ENCODE results near the gene RAB1A. TPM values are rescaled to one million over a fixed set of nuclear protein-coding genes. Genes with fewer than 3 reads are reported as not detected.

RAB1A gene
- polyA plus RNA-seq, 1 donor (not counting 4 experiments of a cell fraction or from before 2014, with no cell fraction given) = 274 TPM

DNA sequence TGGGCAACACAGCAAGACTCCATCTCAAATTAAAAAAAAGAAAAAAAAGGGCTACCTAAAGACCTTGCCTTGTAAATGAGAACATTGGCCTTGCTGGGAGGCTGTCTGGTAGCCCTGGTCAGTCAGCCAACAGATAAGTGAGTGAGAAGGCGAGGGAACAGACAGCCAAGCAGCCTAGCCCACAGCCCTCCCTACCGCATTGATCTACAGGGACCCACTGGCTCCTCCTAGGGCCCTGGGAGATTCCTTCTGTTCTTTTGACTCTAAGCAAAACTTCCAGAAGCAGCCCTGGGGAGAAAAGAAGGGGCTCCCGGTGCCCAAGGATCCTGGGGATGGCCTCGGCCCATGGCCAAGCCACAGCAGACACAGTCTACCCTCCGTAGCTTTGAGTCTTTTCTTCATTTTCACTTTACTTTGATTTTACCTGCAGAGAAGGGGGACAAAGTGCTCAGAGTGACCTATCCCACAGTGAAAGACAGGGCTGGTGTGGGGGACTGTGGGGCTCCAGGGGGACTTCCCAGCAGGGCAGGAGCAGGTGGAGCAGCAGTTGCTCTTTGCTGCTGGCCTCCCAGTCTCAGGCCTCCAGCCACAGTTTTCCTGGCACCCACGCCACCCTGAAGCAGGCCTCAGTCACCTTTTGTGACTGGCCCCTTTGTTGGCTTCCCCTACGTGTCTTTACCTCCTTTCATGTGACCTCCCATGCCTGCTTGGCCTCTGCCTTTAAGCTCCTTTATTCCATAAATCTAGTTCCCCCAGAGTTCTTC, 68.6 kb downstream of the RAB1A start:
- dilution Hi-C loops (cut with MboI; ENCODE audit: extremely low pct_ligation_motif_present, low sequenced_read_pairs) = no loop called here
- Histone ChIP-seq H3K27me3 (ENCODE audit: control insufficient read depth, extremely low read depth, insufficient read depth, low read length) (no peaks in the 10 kb centered on the region), H3K36me3 (ENCODE audit: control insufficient read depth in 2 of 2, extremely low read depth in 1 of 2, insufficient read depth in 2 of 2, low read length in 2 of 2) (no peaks in the 10 kb centered on the region), H3K4me3 (ENCODE audit: control insufficient read depth in 2 of 3, extremely low read depth in 1 of 3, insufficient read depth in 2 of 3, low read depth in 1 of 3, low read length in 3 of 3) (no peak overlapping the region), H4K20me1 (ENCODE audit: control insufficient read depth, extremely low read depth, insufficient read depth, low read length) (peaks cover 5% of the 10 kb centered on the region), H3K9ac (ENCODE audit: control insufficient read depth, extremely low read depth, insufficient read depth, low read length) (no peak overlapping the region), H3K4me2 (ENCODE audit: control insufficient read depth, extremely low read depth, insufficient read depth, low read depth, low read length) (peak overlapping the region; percentile 25), H3K9me3 (ENCODE audit: control insufficient read depth, low read depth, low read length) (no peaks in the 10 kb centered on the region), H3K79me2 (ENCODE audit: control insufficient read depth, insufficient read depth, low read length) (no peaks in the 10 kb centered on the region), H3K4me1 (ENCODE audit: control insufficient read depth, extremely low read depth, insufficient read depth, low read length) (peaks cover 48% of the 10 kb centered on the region), H3K27ac (ENCODE audit: control insufficient read depth, insufficient read depth, low read length) (peak overlapping the region; percentile 10), H2AFZ (ENCODE audit: control insufficient read depth, low read length) (no peak overlapping the region), H3K9me1 (ENCODE audit: control insufficient read depth, extremely low read depth, insufficient read depth, low read length) (peaks cover 5% of the 10 kb centered on the region)
- FAIRE-seq (no peak), DNase-seq (ENCODE audit: low read depth, low spot score) (no peak)
- TF ChIP-seq EZH2 (IDR thresholded peaks at IDR 0.05; ENCODE audit: low read length) = no peak
- TF ChIP-seq, protein P1, sequence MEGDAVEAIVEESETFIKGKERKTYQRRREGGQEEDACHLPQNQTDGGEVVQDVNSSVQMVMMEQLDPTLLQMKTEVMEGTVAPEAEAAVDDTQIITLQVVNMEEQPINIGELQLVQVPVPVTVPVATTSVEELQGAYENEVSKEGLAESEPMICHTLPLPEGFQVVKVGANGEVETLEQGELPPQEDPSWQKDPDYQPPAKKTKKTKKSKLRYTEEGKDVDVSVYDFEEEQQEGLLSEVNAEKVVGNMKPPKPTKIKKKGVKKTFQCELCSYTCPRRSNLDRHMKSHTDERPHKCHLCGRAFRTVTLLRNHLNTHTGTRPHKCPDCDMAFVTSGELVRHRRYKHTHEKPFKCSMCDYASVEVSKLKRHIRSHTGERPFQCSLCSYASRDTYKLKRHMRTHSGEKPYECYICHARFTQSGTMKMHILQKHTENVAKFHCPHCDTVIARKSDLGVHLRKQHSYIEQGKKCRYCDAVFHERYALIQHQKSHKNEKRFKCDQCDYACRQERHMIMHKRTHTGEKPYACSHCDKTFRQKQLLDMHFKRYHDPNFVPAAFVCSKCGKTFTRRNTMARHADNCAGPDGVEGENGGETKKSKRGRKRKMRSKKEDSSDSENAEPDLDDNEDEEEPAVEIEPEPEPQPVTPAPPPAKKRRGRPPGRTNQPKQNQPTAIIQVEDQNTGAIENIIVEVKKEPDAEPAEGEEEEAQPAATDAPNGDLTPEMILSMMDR (optimal IDR thresholded peaks at IDR 0.05 in 1 of 3, IDR thresholded peaks at IDR 0.05 in 1 of 3, conservative IDR thresholded peaks at IDR 0.05 in 1 of 3; ENCODE audit: extremely low read depth in 1 of 3, insufficient read depth in 2 of 3, low read length in 3 of 3) = no peak

DNA sequence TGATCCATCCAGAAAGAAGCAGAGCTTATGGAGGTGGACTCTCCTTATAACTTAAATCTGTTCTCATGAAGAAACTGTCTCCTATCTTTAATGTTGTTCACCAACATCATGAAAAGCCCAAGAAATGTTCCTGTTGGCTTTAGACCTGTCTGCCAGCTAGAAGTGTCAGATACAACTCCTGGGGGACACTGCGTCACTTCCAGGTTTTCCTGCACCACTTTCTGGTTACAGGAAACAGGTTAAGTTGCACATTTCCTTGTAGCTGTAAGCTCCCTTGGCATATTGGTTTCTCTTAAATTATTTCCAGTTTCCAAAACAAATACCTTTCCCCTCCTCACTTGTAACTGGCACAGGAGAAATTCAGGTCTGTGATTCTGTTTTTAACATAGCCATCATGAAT, 70.8 kb downstream of the RAB1A start:
- no peaks in the 10 kb centered on the region for H3K27me3 ChIP-seq (ENCODE audit: control insufficient read depth, extremely low read depth, insufficient read depth, low read length)
- no peaks in the 10 kb centered on the region for H3K9me1 ChIP-seq (ENCODE audit: control insufficient read depth, extremely low read depth, insufficient read depth, low read length)
- no peak for FAIRE-seq
- DNase-seq (ENCODE audit: low read depth, low spot score) = no peak
- no peaks in the 10 kb centered on the region for H3K9me3 ChIP-seq (ENCODE audit: control insufficient read depth, low read depth, low read length)
- peaks cover 29% of the 10 kb centered on the region for H3K4me1 ChIP-seq (ENCODE audit: control insufficient read depth, extremely low read depth, insufficient read depth, low read length)
- dilution Hi-C loops (cut with MboI; ENCODE audit: extremely low pct_ligation_motif_present, low sequenced_read_pairs) = no loop called here
- no peak overlapping the region for H3K4me2 ChIP-seq (ENCODE audit: control insufficient read depth, extremely low read depth, insufficient read depth, low read depth, low read length)
- no peaks in the 10 kb centered on the region for H3K36me3 ChIP-seq (ENCODE audit: control insufficient read depth in 2 of 2, extremely low read depth in 1 of 2, insufficient read depth in 2 of 2, low read length in 2 of 2)
- TF ChIP-seq, protein P1 (optimal IDR thresholded peaks at IDR 0.05 in 1 of 3, IDR thresholded peaks at IDR 0.05 in 1 of 3, conservative IDR thresholded peaks at IDR 0.05 in 1 of 3; ENCODE audit: extremely low read depth in 1 of 3, insufficient read depth in 2 of 3, low read length in 3 of 3) = no peak
- no peak for TF ChIP-seq EZH2 (IDR thresholded peaks at IDR 0.05; ENCODE audit: low read length)
- no peak overlapping the region for H3K27ac ChIP-seq (ENCODE audit: control insufficient read depth, insufficient read depth, low read length)
- no peaks in the 10 kb centered on the region for H4K20me1 ChIP-seq (ENCODE audit: control insufficient read depth, extremely low read depth, insufficient read depth, low read length)
- no peak overlapping the region for H2AFZ ChIP-seq (ENCODE audit: control insufficient read depth, low read length)
- no peak overlapping the region for H3K4me3 ChIP-seq (ENCODE audit: control insufficient read depth in 2 of 3, extremely low read depth in 1 of 3, insufficient read depth in 2 of 3, low read depth in 1 of 3, low read length in 3 of 3)
- H3K79me2 ChIP-seq (ENCODE audit: control insufficient read depth, insufficient read depth, low read length) = no peaks in the 10 kb centered on the region
- H3K9ac ChIP-seq (ENCODE audit: control insufficient read depth, extremely low read depth, insufficient read depth, low read length) = no peak overlapping the region
